CD4-positive, CD25-positive, alpha-beta regulatory T cell (primary cell): ENCODE measurements around the gene WBP1. TPM values are rescaled to one million over a fixed set of nuclear protein-coding genes. Genes with fewer than 3 reads are reported as not detected.
"Not testable (repeated sequence)": the region's sequence is repeated elsewhere in the genome, so short reads cannot be mapped to it uniquely, and the experiment has no call there.

Experiments used
- ATAC-seq, 2 donors: fragments of 150-1000 bp; cut with Tn5 transposase; one replicate each; pipeline ENCODE4 v1.10.0; 2021; ENCODE audit warnings: low read depth in 2 of 2, moderate number of reproducible peaks in 2 of 2, moderate library complexity in 1 of 2
- DNase-seq, 3 donors: peaks; one replicate each; pipeline versions ENCODE4 v3.0.0 to v3.0.0-alpha.2; 2012 to 2022; ENCODE audit warnings: mixed read lengths in 1 of 3
- H3K27ac ChIP-seq: one replicate; pipeline ENCODE4 v1.7.0; 2013; ENCODE audit warnings: mild to moderate bottlenecking, low read length; ENCODE audit not compliant: insufficient read depth, poor library complexity, severe bottlenecking
- H3K27me3 ChIP-seq: one replicate; pipeline ENCODE4 v1.7.0; 2013; ENCODE audit warnings: low read length; ENCODE audit not compliant: control insufficient read depth, insufficient read depth
- H3K36me3 ChIP-seq: one replicate; pipeline ENCODE4 v1.7.0; 2013; ENCODE audit warnings: mild to moderate bottlenecking, low read length, moderate library complexity; ENCODE audit not compliant: control insufficient read depth, insufficient read depth
- H3K4me1 ChIP-seq: 2 replicates; pipeline ENCODE4 v1.7.0; 2013; ENCODE audit warnings: mild to moderate bottlenecking, low read length; ENCODE audit not compliant: insufficient read depth, control insufficient read depth, poor library complexity, severe bottlenecking
- H3K4me3 ChIP-seq: one replicate; pipeline ENCODE4 v1.7.0; 2013; ENCODE audit warnings: low read depth, mild to moderate bottlenecking, low read length, moderate library complexity
- H3K9me3 ChIP-seq, 2 experiments: 1 replicate in 1 of 2; 2 replicates in 1 of 2; pipeline ENCODE4 v1.7.0; 2013; ENCODE audit warnings: low read length in 2 of 2, mild to moderate bottlenecking in 1 of 2, moderate library complexity in 1 of 2; ENCODE audit not compliant: control insufficient read depth in 2 of 2
- H3K27ac Mint-ChIP-seq, 3 donors: one replicate each; pipeline ENCODE4 v1.8.0; 2020 to 2022; ENCODE audit warnings: mild to moderate bottlenecking in 3 of 3, mixed read lengths in 3 of 3, moderate library complexity in 2 of 3
- H3K27me3 Mint-ChIP-seq: one replicate; pipeline ENCODE4 v1.8.0; 2022; ENCODE audit warnings: mild to moderate bottlenecking, mixed read lengths
- H3K36me3 Mint-ChIP-seq: one replicate; pipeline ENCODE4 v1.8.0; 2020; ENCODE audit warnings: mixed read lengths
- H3K4me1 Mint-ChIP-seq, 4 donors: one replicate each; pipeline ENCODE4 v1.8.0; 2020 to 2022; ENCODE audit warnings: mixed read lengths in 4 of 4, mild to moderate bottlenecking in 1 of 4
- H3K4me3 Mint-ChIP-seq, 4 donors: one replicate each; pipeline ENCODE4 v1.8.0; 2020 to 2022; ENCODE audit warnings: mild to moderate bottlenecking in 4 of 4, mixed read lengths in 4 of 4, moderate library complexity in 3 of 4
- H3K9me3 Mint-ChIP-seq, 7 donors: one replicate each; pipeline ENCODE4 v1.8.0; 2020 to 2022; ENCODE audit warnings: mixed read lengths in 7 of 7, mild to moderate bottlenecking in 3 of 7, moderate library complexity in 2 of 7
- polyA plus RNA-seq, 4 donors: library from polyadenylated mRNA; unstranded; fragments of 300-500 nt; fragmentation: Illumina TruSeq; gene quantifications; one replicate each; pipeline ENCODE4 v1.2.3, GENCODE V29; 2021
- total RNA-seq: library from RNA; stranded (reverse); gene quantifications from one replicate; pipeline ENCODE4 v1.2.3, GENCODE V29; 2022

The WBP1 gene
- total and polyA plus RNA-seq, 5 donors from 2014 or later: 33.5 to 79.5 (median 37.8) TPM

- Mint-ChIP-seq H3K9me3 (no peaks in the 10 kb centered on the region), H3K4me1 (peaks cover 0 to 53% (median 25%) of the 10 kb centered on the region in 4 donors), H3K27ac (peak within 1 kb of the TSS; percentile 90 to 100 (median 99)), H3K36me3 (peaks cover 18% of the 10 kb centered on the region), H3K27me3 (no peaks in the 10 kb centered on the region), H3K4me3 (peak within 1 kb of the TSS; percentile 98 to 100 (median 100))
- Histone ChIP-seq H3K36me3 (peaks cover 21% of the 10 kb centered on the region), H3K9me3 (no peaks in the 10 kb centered on the region), H3K4me3 (peak within 1 kb of the TSS; percentile 94), H3K27ac (peak within 1 kb of the TSS; percentile 91), H3K4me1 (peaks cover 22% of the 10 kb centered on the region), H3K27me3 (no peaks in the 10 kb centered on the region)
- peak; percentile 89 to 96 (median 96) for DNase-seq
- peak; percentile 92 to 94 for ATAC-seq
Measured at GRCh38 chr2:74482801-74483674, 24.8 kb downstream of the WBP1 start, which contains the start of the genes CCDC142 and TTC31. Gene CCDC142 (minus strand): TSS chr2:74482998. CDS start chr2:74482837, 161 bp downstream. Gene TTC31 (plus strand): TSS chr2:74483081. CDS start chr2:74483096, 15 bp downstream.

GRCh38 chr2:74483675-74484164, 25.5 kb downstream of the WBP1 start:
- not testable (repeated sequence) for DNase-seq, H3K9me3 Mint-ChIP-seq, H3K27me3 Mint-ChIP-seq, ATAC-seq, H3K27me3 ChIP-seq, H3K9me3 ChIP-seq
- Histone ChIP-seq H3K4me1 (peaks cover 22% of the 10 kb centered on the region), H3K36me3 (peaks cover 26% of the 10 kb centered on the region), H3K4me3 (peak overlapping the region; percentile 94), H3K27ac (peak overlapping the region; percentile 91)
- Mint-ChIP-seq H3K36me3 (peaks cover 18% of the 10 kb centered on the region), H3K27ac (peak overlapping the region; percentile 90 to 100 (median 99)), H3K4me1 (peaks cover 0 to 53% (median 25%) of the 10 kb centered on the region in 4 donors), H3K4me3 (peak overlapping the region; percentile 98 to 100 (median 100))

DNA sequence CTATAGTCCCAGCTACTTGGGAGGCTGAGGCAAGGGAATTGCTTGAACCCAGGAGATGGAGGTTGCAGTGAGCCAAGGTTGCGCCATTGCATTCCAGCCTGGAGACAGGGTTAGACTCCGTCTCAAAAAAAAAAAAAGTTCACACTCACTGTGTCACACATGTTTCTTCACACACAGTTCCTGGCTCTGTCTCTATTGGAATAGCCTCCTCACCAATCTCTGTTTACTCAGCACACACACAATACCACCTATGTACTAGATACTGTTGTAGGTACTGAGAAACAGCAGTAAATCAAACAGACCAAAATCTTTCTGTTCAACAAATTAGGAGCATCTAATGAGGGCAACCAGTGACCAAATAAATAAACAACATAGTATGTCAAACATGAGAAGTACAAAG, 27.9 kb downstream of the WBP1 start:
- ATAC-seq (no peak), DNase-seq (no peak)
- Histone ChIP-seq H3K36me3 (peaks cover 36% of the 10 kb centered on the region), H3K27me3 (no peaks in the 10 kb centered on the region), H3K4me1 (peaks cover 15% of the 10 kb centered on the region), H3K9me3 (no peaks in the 10 kb centered on the region), H3K27ac (no peak overlapping the region), H3K4me3 (no peak overlapping the region)
- H3K4me3 Mint-ChIP-seq: peak overlapping the region in 1 of 4 donors; percentile 61
- peaks cover 30% of the 10 kb centered on the region for H3K36me3 Mint-ChIP-seq
- peaks cover 0 to 37% (median 19%) of the 10 kb centered on the region in 4 donors for H3K4me1 Mint-ChIP-seq
- no peaks in the 10 kb centered on the region for H3K27me3 Mint-ChIP-seq
- H3K27ac Mint-ChIP-seq: no peak overlapping the region
- peaks cover 0 to 2% (median 0%) of the 10 kb centered on the region in 7 donors for H3K9me3 Mint-ChIP-seq

GRCh38 chr2:74488643-74489481, 30.6 kb downstream of the WBP1 start:
- H3K27ac ChIP-seq: no peak overlapping the region
- peaks cover 60% of the 10 kb centered on the region for H3K36me3 ChIP-seq
- Mint-ChIP-seq H3K9me3 (peaks cover 0 to 2% (median 0%) of the 10 kb centered on the region in 7 donors), H3K4me3 (no peak overlapping the region), H3K36me3 (peaks cover 36% of the 10 kb centered on the region), H3K27ac (no peak overlapping the region), H3K27me3 (no peaks in the 10 kb centered on the region), H3K4me1 (peaks cover 0 to 17% (median 7%) of the 10 kb centered on the region in 4 donors)
- ATAC-seq: no peak
- H3K4me1 ChIP-seq: no peaks in the 10 kb centered on the region
- DNase-seq: no peak
- no peaks in the 10 kb centered on the region for H3K27me3 ChIP-seq
- no peaks in the 10 kb centered on the region for H3K9me3 ChIP-seq
- no peak overlapping the region for H3K4me3 ChIP-seq

- Histone ChIP-seq H3K36me3 (peaks cover 59% of the 10 kb centered on the region), H3K27me3 (no peaks in the 10 kb centered on the region)
Measured at GRCh38 chr2:74489906-74490305, 31.7 kb downstream of the WBP1 start.

DNA sequence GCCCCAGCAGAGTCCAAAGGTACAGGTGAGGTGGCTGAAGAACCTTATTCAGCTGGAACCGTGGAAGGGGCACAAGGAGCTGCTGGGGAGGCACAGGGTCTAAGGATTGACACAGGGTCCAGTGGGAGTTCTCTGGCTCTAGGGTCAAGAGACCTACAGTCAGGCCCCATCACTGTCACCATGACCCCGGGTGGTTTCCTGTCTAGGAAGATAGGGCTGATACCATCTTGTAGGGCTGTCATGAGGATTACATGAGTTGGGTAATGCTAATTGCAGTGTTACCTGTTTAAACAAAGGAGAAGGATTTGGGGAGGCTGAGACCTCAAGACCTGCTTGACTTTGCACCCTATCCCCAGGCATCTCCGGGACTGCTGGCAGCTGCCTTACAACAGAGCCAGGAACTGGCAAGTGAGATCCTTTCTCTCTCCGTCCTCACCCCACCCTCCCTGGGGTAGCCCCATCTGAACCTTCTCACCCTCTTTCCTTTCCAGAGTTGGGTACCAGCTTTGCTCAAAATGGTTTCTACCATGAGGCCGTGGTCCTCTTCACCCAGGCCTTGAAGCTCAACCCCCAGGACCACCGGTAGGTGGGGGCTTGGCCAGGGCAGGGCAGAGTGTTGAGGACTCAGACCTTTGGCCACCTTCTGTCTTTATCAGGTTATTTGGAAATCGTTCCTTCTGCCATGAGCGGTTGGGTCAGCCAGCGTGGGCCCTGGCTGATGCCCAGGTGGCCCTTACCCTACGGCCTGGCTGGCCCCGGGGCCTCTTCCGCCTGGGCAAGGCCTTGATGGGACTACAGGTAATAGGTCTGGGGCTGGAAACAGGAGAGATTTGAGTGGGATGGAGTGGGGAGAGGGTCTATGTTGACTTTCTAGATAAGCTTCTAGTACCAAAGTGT, 33.7 kb downstream of the WBP1 start:
- peaks cover 47% of the 10 kb centered on the region for H3K36me3 ChIP-seq
- H3K4me1 Mint-ChIP-seq: peaks cover 0 to 7% (median 3%) of the 10 kb centered on the region in 4 donors
- H3K27ac Mint-ChIP-seq: no peak overlapping the region
- H3K9me3 Mint-ChIP-seq: peaks cover 0 to 2% (median 0%) of the 10 kb centered on the region in 7 donors
- H3K27ac ChIP-seq: no peak overlapping the region
- H3K27me3 ChIP-seq: no peaks in the 10 kb centered on the region
- H3K4me1 ChIP-seq: no peaks in the 10 kb centered on the region
- H3K36me3 Mint-ChIP-seq: peaks cover 43% of the 10 kb centered on the region
- DNase-seq (no peak), ATAC-seq (no peak)
- no peak overlapping the region for H3K4me3 Mint-ChIP-seq
- no peaks in the 10 kb centered on the region for H3K9me3 ChIP-seq
- H3K4me3 ChIP-seq: no peak overlapping the region
- no peaks in the 10 kb centered on the region for H3K27me3 Mint-ChIP-seq

More at GRCh38 chr2:74489906-74490305, 31.7 kb downstream of the WBP1 start:
- no peak overlapping the region for H3K27ac ChIP-seq
- no peaks in the 10 kb centered on the region for H3K9me3 ChIP-seq
- DNase-seq (no peak), ATAC-seq (no peak)
- H3K4me1 ChIP-seq: no peaks in the 10 kb centered on the region
- H3K4me3 Mint-ChIP-seq: no peak overlapping the region
- peaks cover 42% of the 10 kb centered on the region for H3K36me3 Mint-ChIP-seq
- H3K9me3 Mint-ChIP-seq: peaks cover 0 to 2% (median 0%) of the 10 kb centered on the region in 7 donors
- H3K4me1 Mint-ChIP-seq: peaks cover 0 to 13% (median 7%) of the 10 kb centered on the region in 4 donors
- no peak overlapping the region for H3K27ac Mint-ChIP-seq
- no peak overlapping the region for H3K4me3 ChIP-seq
- H3K27me3 Mint-ChIP-seq: no peaks in the 10 kb centered on the region
